ENCODE measurements around the gene RPIA. TPM values are rescaled to one million over a fixed set of nuclear protein-coding genes. Genes with fewer than 3 reads are reported as not detected.
A peak's percentile ranks its signal among the peaks of the same experiment; 100 is the strongest.

RPIA gene
- total RNA-seq, 2 experiments from 2014 or later, result 42.1 to 54.4 TPM

DNA sequence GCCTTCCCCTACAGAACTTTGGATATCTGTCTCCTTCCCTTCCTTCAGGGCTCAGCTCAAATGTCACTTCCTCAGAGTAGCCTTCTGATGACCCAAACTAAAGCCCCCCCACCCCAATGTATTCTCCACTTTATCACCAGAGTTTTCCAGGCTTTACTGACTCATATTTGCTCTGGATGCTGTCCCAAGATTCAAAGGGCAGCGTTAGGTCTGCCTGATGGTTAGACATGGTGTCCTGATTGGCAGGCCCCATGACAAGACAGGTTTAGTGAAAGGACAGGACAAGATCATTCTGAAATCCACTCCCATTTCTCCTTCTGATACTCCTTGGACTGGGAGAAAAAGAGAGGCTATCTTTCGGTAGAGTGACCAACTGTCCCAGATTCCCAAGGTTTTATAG is 22.6 kb upstream of the RPIA start:
- no peak overlapping the region for H3K4me3 Mint-ChIP-seq
- no peak overlapping the region for H3K27ac Mint-ChIP-seq
- H3K36me3 Mint-ChIP-seq, result no peaks in the 10 kb centered on the region
- no peak for ATAC-seq
- DNase-seq, result no peak
- CTCF ChIA-PET, result interaction anchor here (0.9 to 4.7 kb wide), 17 partner anchors 9 to 608 kb away, joined by 3 to 66 read pairs (median 4); partner anchors contain the start of gene RPIA
- H3K4me1 Mint-ChIP-seq, result peaks cover 6% of the 10 kb centered on the region
- H3K9me3 Mint-ChIP-seq (ENCODE audit: low read depth), result no peaks in the 10 kb centered on the region
- peaks cover 7% of the 10 kb centered on the region for H3K27me3 Mint-ChIP-seq

DNA sequence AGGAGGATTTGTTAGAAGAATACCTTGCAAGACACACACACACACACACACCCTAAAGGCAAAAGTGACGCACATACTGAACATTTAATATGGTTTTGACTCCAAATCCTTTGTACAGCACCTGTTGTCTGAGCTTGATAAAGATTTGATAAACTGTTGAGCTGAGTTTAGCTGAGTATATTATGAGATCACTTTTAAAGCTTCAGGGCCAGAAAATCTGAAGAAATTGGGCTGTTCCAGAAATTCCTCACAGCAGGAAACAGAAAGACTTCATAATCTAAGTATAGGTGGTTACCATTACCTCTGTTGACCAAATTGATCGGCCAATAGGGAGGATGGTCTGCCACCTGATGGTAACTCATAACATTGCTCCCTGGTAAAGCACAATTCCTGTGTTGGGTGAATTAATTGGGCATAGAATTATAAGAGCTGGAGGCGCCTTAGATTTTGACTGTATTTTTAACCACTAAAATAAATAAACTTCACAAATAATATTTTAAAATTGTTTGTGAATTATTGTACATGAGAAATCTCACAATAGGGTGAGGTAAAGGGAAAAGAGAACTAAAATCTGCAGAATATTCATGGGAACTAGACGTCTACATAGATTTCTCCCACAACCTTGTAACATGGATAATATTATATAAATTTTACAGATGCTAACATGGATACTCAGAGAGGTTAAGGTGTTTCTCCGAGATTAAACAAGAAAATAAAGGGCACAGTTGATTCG is 21.8 kb upstream of the RPIA start:
- peaks cover 6% of the 10 kb centered on the region for H3K4me1 Mint-ChIP-seq
- CTCF ChIA-PET, result interaction anchor here (0.6 to 4.7 kb wide), 22 partner anchors 10 to 609 kb away, joined by 3 to 66 read pairs (median 4); partner anchors contain the start of gene RPIA
- ATAC-seq (peak; percentile 63), DNase-seq (peak; percentile 65)
- H3K27me3 Mint-ChIP-seq, result peaks cover 5% of the 10 kb centered on the region
- H3K9me3 Mint-ChIP-seq (ENCODE audit: low read depth), result no peaks in the 10 kb centered on the region
- H3K4me3 Mint-ChIP-seq, result no peak overlapping the region
- H3K27ac Mint-ChIP-seq, result no peak overlapping the region
- no peaks in the 10 kb centered on the region for H3K36me3 Mint-ChIP-seq

DNA sequence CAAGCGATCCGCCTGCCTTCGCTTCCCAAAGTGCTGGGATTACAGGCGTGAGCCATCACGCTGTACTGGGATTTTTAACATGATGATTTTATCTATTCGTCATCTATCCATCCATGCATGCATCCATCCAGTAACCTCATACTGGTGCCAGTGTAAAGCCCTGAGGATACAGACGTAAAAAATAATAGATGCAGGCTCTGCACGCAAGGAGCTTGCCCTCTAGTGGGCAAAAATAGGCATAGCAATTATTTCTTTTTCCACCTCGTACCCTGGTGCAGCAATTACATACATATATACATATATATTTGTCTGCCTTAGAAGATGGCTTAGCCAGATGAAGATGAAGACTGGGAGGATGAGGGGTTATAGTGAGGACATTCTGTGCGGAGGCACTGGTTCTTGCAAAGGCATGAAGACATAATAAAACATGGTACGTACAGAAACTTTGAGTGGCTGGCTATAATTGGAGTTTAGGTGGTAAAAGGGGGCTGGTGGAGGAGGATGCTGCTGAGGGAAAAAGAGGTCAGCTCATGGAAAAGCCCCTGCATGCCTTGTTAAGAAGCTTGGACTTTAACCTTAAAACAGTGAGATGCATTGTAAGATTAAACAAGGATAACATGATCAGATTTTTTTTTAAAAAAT is 19.6 kb upstream of the RPIA start:
- no peak overlapping the region for H3K4me3 Mint-ChIP-seq
- no peak overlapping the region for H3K27ac Mint-ChIP-seq
- H3K36me3 Mint-ChIP-seq, result no peaks in the 10 kb centered on the region
- H3K27me3 Mint-ChIP-seq, result peaks cover 10% of the 10 kb centered on the region
- H3K9me3 Mint-ChIP-seq (ENCODE audit: low read depth), result no peaks in the 10 kb centered on the region
- DNase-seq, result no peak
- peak; percentile 69 for ATAC-seq
- CTCF ChIA-PET, result interaction anchor here (0.6 to 3.5 kb wide), 35 partner anchors 9 to 481 kb away, joined by 3 to 42 read pairs (median 5); partner anchors contain the start of genes EIF2AK3 and RPIA
- H3K4me1 Mint-ChIP-seq, result peaks cover 4% of the 10 kb centered on the region

DNA sequence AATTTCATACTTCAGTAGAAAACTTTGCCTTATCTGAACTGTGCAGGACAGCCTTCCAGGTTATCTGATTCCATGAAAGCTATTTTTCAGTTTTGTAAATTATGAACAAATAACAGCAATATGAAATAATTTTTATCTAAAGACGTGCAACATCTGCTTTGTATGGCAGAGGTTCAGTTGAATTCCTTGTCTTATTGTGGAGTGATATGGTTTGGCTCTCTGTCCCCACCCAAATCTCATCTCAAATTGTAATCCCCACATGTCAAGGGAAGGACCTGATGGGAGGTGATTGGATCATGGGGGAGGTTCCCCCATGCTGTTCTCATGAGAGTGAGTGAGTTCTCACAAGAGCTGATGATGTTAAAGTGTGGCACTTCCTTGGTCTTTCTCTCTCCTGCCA is 18.1 kb upstream of the RPIA start:
- Mint-ChIP-seq H3K27ac (no peak overlapping the region), H3K4me3 (no peak overlapping the region), H3K36me3 (peaks cover 2% of the 10 kb centered on the region), H3K9me3 (ENCODE audit: low read depth) (no peaks in the 10 kb centered on the region), H3K27me3 (peaks cover 10% of the 10 kb centered on the region), H3K4me1 (peaks cover 4% of the 10 kb centered on the region)
- ATAC-seq (no peak), DNase-seq (no peak)
- CTCF ChIA-PET, result interaction anchor here (1.0 to 3.5 kb wide), 9 partner anchors 9 to 117 kb away, joined by 3 to 42 read pairs (median 6); partner anchors contain the start of gene RPIA

DNA sequence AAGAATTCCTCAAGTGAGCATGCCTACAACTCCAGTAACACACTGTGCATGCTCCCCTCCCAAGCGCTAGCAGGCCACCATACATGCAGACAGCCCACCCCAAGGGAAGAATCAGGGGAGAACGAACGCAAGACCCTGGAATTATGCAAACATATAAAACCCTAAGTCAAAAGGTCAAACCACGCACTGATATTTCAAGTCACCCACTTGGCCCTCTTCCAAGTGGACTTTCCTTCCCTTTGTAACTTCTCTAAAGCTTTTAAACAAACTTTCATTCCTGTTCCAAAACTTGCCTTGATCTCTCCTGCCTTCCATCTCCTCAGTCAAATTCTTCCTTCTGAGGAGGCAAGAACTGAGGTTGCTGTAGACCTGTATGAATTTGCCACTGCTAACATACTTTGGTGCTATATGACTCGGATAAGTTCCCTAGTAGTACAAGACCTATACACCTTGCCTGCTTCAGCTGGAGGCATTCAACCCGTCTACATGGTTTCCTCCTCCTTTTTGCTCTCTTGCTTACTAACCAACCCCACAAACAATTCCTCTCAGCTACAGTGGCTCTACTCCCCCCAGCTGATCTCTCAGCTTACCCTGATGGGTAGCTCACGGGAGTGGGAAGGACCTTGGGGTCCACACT is 11.1 kb upstream of the RPIA start:
- DNase-seq (no peak), ATAC-seq (no peak)
- Mint-ChIP-seq H3K27ac (no peak overlapping the region), H3K4me3 (no peak overlapping the region), H3K4me1 (no peaks in the 10 kb centered on the region), H3K36me3 (peaks cover 8% of the 10 kb centered on the region), H3K9me3 (ENCODE audit: low read depth) (peaks cover 19% of the 10 kb centered on the region), H3K27me3 (peaks cover 11% of the 10 kb centered on the region)
- CTCF ChIA-PET, result interaction anchor here (0.8 to 1.4 kb wide), 3 partner anchors 9 to 13 kb away, joined by 3 to 5 read pairs (median 4); no protein-coding TSS in a partner anchor

DNA sequence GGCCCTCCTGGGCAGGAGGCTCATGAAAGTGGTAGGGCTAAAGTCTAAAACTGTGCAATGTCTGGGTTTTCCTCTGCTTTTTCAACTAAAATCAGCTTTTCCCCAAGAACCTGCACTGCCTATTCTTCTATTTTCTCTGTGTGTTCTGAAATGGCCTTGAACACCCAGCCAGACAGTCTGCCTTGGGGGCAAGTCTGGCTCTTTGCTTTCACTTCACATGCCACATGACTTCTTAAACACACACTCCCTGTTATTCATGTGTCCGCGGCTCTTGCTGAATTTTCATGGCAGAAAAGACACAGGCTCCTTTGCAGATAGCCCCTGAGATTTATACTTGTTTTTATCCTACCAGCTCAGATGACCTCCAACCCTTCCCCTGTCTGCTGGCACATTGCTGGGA is 10.6 kb upstream of the RPIA start:
- no peak for DNase-seq
- no peak for ATAC-seq
- H3K4me1 Mint-ChIP-seq, result no peaks in the 10 kb centered on the region
- no peak overlapping the region for H3K4me3 Mint-ChIP-seq
- CTCF ChIA-PET, result interaction anchor here (0.6 to 1.0 kb wide), 2 partner anchors 9 to 60 kb away, joined by 3 to 4 read pairs; no protein-coding TSS in a partner anchor
- H3K9me3 Mint-ChIP-seq (ENCODE audit: low read depth), result peaks cover 19% of the 10 kb centered on the region
- H3K27ac Mint-ChIP-seq, result no peak overlapping the region
- peaks cover 8% of the 10 kb centered on the region for H3K36me3 Mint-ChIP-seq
- peaks cover 10% of the 10 kb centered on the region for H3K27me3 Mint-ChIP-seq

DNA sequence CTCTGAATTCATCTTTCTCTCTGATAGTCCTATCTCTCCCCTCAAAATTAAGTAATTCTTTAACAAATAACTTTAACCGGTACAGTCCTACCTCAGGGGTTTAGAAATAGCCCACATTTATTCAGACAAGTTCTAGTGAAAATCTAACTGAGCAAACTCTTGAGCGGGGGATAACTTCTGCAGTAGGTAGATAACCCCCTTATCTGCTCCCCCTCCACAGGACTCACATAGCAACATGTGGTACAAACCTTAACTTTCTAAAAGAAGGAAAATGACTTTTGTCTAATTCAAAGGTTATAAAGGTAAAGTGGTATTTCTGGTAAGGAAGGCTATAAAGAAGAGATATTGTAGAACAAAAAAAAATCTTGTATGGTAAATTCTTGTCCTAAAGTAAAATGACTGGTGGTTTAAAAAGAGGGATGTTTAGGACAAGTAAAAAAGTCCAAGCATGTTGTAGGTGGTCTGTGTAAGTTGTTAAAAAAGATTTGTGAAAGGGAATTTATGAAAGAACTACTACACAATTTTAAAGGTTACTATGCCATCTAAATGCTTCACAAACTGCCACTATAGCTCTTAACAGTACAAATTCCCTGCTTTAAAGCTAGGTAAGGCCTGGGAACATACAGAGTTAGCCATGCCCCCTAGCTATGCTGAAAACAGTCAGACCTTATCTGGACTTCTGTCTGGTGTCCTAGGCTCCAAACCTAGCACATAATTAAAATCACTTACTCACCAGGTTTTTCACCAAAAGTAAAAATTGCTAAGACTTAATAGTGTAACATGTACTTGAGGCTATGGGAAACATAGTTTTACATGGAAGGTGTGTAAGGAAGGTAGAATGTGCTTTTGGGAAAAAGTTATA is 8.1 kb upstream of the RPIA start:
- CTCF ChIA-PET, result no interaction called here
- Mint-ChIP-seq H3K4me1 (no peaks in the 10 kb centered on the region), H3K4me3 (no peak overlapping the region), H3K36me3 (peaks cover 13% of the 10 kb centered on the region), H3K27ac (no peak overlapping the region), H3K9me3 (ENCODE audit: low read depth) (peaks cover 19% of the 10 kb centered on the region), H3K27me3 (peaks cover 5% of the 10 kb centered on the region)
- DNase-seq (no peak), ATAC-seq (no peak)

DNA sequence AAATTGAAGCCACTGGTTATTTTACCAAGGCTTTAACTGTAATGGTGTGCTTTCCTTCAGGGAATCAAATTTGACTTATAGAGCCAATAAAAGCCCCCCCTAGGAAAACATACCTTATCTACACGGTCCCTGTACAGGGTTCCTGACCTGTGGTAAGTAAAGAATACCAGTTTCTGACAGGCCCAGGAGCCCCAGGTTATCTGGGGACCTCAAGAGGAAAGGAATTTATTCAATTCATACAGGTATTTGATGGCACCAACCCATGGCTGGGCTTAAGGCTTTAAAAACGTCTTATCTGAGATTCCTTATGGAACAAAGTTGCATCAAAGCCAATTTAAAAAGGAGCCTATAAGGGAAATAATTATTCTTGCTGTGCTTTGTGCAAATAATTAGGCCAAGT is 7.0 kb upstream of the RPIA start:
- H3K4me1 Mint-ChIP-seq, result peaks cover 2% of the 10 kb centered on the region
- no peak for DNase-seq
- H3K9me3 Mint-ChIP-seq (ENCODE audit: low read depth), result peaks cover 19% of the 10 kb centered on the region
- peaks cover 13% of the 10 kb centered on the region for H3K36me3 Mint-ChIP-seq
- peaks cover 3% of the 10 kb centered on the region for H3K27me3 Mint-ChIP-seq
- no peak overlapping the region for H3K4me3 Mint-ChIP-seq
- CTCF ChIA-PET, result no interaction called here
- H3K27ac Mint-ChIP-seq, result no peak overlapping the region
- no peak for ATAC-seq

DNA sequence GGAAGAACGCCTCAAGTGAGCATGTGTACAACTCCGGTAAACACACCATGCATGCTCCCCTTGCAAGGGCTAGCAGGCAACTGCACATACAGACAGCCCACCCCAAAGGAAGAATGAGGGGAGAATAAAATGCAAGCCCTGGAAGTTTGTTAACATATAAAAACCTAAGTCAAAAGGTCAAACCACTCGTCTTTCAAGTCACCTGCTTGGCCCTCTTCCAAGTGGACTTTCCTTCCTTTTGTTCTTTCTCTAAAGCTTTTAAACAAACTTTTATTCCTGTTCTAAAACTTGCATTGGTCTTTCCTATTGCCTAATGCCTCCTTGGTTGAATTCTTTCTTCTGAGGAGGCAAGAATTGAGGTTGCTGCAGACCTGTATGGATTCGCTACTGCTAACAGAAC is 5.2 kb upstream of the RPIA start:
- peaks cover 13% of the 10 kb centered on the region for H3K36me3 Mint-ChIP-seq
- no peak overlapping the region for H3K4me3 Mint-ChIP-seq
- ATAC-seq (no peak), DNase-seq (no peak)
- CTCF ChIA-PET, result interaction anchor here (1.7 kb wide), 1 partner anchor 15 kb away, joined by 10 read pairs; no protein-coding TSS in a partner anchor
- H3K4me1 Mint-ChIP-seq, result peaks cover 18% of the 10 kb centered on the region
- H3K9me3 Mint-ChIP-seq (ENCODE audit: low read depth), result peaks cover 19% of the 10 kb centered on the region
- no peaks in the 10 kb centered on the region for H3K27me3 Mint-ChIP-seq
- H3K27ac Mint-ChIP-seq, result no peak overlapping the region

DNA sequence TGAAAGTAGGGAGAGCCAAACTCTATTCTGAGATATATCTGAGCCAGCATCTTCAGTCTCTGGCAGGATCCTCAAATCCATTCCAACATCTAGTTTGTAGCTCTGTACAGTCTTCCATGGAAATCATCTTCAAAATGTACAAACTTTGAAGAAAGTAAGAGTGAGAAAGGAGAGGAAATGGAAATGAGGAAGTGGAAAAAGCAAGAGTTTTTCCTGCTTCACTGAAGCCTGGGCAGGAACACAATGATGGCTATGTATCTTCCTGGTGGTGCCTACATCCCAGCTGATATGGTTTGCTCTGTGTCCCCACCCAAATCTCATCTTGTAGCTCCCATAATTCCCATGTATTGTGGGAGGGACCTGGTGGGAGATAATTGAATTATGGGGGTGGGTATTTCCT is 4.1 kb upstream of the RPIA start:
- peaks cover 13% of the 10 kb centered on the region for H3K36me3 Mint-ChIP-seq
- H3K9me3 Mint-ChIP-seq (ENCODE audit: low read depth), result peaks cover 15% of the 10 kb centered on the region
- no peak overlapping the region for H3K4me3 Mint-ChIP-seq
- CTCF ChIA-PET, result interaction anchor here (1.0 to 2.1 kb wide), 2 partner anchors 16 to 18 kb away, joined by 5 to 6 read pairs; no protein-coding TSS in a partner anchor
- H3K27me3 Mint-ChIP-seq, result no peaks in the 10 kb centered on the region
- DNase-seq (no peak), ATAC-seq (no peak)
- H3K4me1 Mint-ChIP-seq, result peaks cover 21% of the 10 kb centered on the region
- H3K27ac Mint-ChIP-seq, result no peak overlapping the region

DNA sequence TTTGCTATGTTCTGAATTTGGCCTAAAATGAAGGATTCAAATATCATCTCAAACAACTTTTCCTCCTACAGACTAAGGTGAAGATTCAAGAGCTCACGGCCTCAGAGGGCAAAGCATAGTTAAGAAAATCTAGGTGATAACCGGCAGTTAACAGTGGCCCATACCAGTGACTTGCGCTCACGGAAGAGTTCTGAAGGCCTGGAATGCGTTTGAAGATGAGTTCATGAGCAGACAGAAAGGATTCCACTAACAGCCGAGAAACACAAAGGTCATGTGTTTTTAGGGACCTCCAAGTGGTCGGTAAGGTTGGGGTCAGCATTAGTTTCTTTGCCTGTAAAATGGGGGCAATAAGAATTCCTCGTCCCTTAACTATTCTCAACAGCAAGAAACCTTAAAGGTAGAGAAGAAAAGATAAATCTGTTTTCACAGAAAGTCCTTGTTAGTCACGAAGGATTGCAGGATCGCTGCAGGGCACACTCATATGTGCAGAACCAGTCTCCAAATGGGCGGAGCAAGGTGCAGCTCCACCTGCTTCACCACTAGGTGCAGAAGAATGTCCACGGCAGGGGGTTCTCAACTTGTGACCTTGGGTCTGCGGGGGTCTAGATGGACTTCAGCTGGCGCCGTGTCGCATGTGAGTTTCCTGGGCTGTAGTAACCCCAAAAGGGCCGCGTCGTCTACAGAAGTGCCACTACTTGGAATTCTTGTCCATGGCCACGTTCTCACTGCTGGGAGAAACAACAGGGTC is 708 bp upstream of the RPIA start:
- ATAC-seq, result peak; percentile 37
- peak; percentile 73 for DNase-seq
- no peaks in the 10 kb centered on the region for H3K27me3 Mint-ChIP-seq
- peak overlapping the region; percentile 91 for H3K27ac Mint-ChIP-seq
- peaks cover 13% of the 10 kb centered on the region for H3K36me3 Mint-ChIP-seq
- H3K4me3 Mint-ChIP-seq, result peak overlapping the region; percentile 96
- no peaks in the 10 kb centered on the region for H3K9me3 Mint-ChIP-seq (ENCODE audit: low read depth)
- peaks cover 38% of the 10 kb centered on the region for H3K4me1 Mint-ChIP-seq
- CTCF ChIA-PET, result interaction anchor here (1.0 to 3.4 kb wide), 6 partner anchors 19 to 58 kb away, joined by 3 to 27 read pairs (median 3); no protein-coding TSS in a partner anchor

DNA sequence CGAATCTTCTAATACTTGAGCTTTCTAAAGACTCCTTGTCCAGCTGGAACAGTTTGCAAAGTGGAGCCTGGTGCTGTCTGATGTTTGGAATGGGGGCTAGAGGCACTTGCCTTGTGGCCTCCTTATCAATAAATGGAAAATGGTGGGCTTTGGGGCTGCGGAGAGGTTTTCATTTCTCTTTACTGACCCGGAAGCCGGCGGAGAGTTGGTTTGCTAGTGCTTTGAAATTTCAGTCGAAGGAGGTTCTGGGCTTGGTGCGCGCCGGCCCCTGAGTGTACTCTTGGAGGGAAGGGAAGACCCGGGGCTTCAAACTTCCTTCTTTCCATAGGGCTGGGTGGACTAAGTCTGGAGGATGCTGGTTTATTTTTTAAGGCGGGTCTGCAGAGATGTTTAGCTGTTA is 714 bp downstream of the RPIA start:
- peaks cover 43% of the 10 kb centered on the region for H3K4me1 Mint-ChIP-seq
- CTCF ChIA-PET, result interaction anchor here (0.6 to 3.4 kb wide), 15 partner anchors 10 to 246 kb away, joined by 3 to 27 read pairs (median 3); no protein-coding TSS in a partner anchor
- H3K4me3 Mint-ChIP-seq, result peak overlapping the region; percentile 96
- H3K9me3 Mint-ChIP-seq (ENCODE audit: low read depth), result no peaks in the 10 kb centered on the region
- H3K36me3 Mint-ChIP-seq, result peaks cover 9% of the 10 kb centered on the region
- ATAC-seq (no peak), DNase-seq (peak; percentile 74)
- H3K27me3 Mint-ChIP-seq, result no peaks in the 10 kb centered on the region
- peak overlapping the region; percentile 91 for H3K27ac Mint-ChIP-seq
